DOHH2 (cell line): ENCODE data around the gene SARS1.

ENCODE experiments used
- H3F3A ChIP-seq: fragments of 200-600 bp; sonication (generic), shearing (Covaris generic); 2 replicates; pipeline ENCODE4 v1.6.0; 2016; ENCODE audit warnings: antibody characterized with exemption, mild to moderate bottlenecking; ENCODE audit not compliant: control insufficient read depth, insufficient read depth
- H3K27ac ChIP-seq: fragments of 200-600 bp; sonication (generic); 2 replicates; pipeline ENCODE4 v1.5.1; 2014; ENCODE audit warnings: low read depth, mild to moderate bottlenecking, low read length, moderate library complexity
- H3K27me3 ChIP-seq: fragments of 200-600 bp; sonication (generic); 2 replicates; pipeline ENCODE4 v1.6.1; 2014; ENCODE audit warnings: mild to moderate bottlenecking, low read length, mixed read lengths; ENCODE audit not compliant: control insufficient read depth
- H3K36me3 ChIP-seq: fragments of 200-600 bp; sonication (generic); 2 replicates; pipeline ENCODE4 v1.6.1; 2014; ENCODE audit warnings: mild to moderate bottlenecking, low read length, moderate library complexity, mixed read lengths; ENCODE audit not compliant: control insufficient read depth
- H3K4me1 ChIP-seq: fragments of 200-600 bp; sonication (generic); 2 replicates; pipeline ENCODE4 v1.6.1; 2014; ENCODE audit warnings: mild to moderate bottlenecking, low read length, mixed read lengths; ENCODE audit not compliant: control insufficient read depth
- H3K4me2 ChIP-seq: fragments of 200-600 bp; sonication (generic); 2 replicates; pipeline ENCODE4 v1.6.0; 2014; ENCODE audit warnings: mild to moderate bottlenecking, low read length, moderate library complexity
- H3K4me3 ChIP-seq: fragments of 200-600 bp; sonication (generic); 2 replicates; pipeline ENCODE4 v1.5.1; 2014; ENCODE audit warnings: mild to moderate bottlenecking, low read length, mixed read lengths
- H3K79me2 ChIP-seq: fragments of 200-600 bp; sonication (generic); 2 replicates; pipeline ENCODE4 v1.6.1; 2014; ENCODE audit warnings: mild to moderate bottlenecking, low read length, mixed read lengths; ENCODE audit not compliant: control insufficient read depth
- H3K9me2 ChIP-seq: fragments of 200-600 bp; sonication (generic); replicated peaks from 2 replicates; pipeline ENCODE4 v1.6.1; 2014; ENCODE audit warnings: mild to moderate bottlenecking, low read length, mixed read lengths; ENCODE audit not compliant: control insufficient read depth
- H3K9me3 ChIP-seq: fragments of 200-600 bp; sonication (generic); 2 replicates; pipeline ENCODE4 v1.6.1; 2014; ENCODE audit warnings: antibody characterized with exemption, low read length, mixed read lengths; ENCODE audit not compliant: control insufficient read depth, insufficient read depth
- H4K20me1 ChIP-seq: fragments of 200-600 bp; sonication (generic); 2 replicates; pipeline ENCODE4 v1.6.0; 2014; ENCODE audit warnings: low read depth, mild to moderate bottlenecking, antibody characterized with exemption, low read length, moderate library complexity; ENCODE audit not compliant: control insufficient read depth, insufficient read depth
- CTCF ChIP-seq: fragments of 200-600 bp; sonication (generic); IDR thresholded peaks from one replicate; pipeline ENCODE4 v1.5.1; 2014; ENCODE audit warnings: antibody characterized with exemption, mild to moderate bottlenecking, low read depth, low read length; ENCODE audit not compliant: poor library complexity, severe bottlenecking
- EZH2phosphoT487 ChIP-seq: fragments of 200-600 bp; sonication (generic); IDR thresholded peaks from 2 replicates; pipeline ENCODE4 v1.6.1; 2017; ENCODE audit warnings: borderline replicate concordance, mild to moderate bottlenecking, antibody characterized with exemption, low read length, moderate library complexity, mixed read lengths

Gene SARS1

GRCh38 chr1:109262231-109263055 lies 48.7 kb downstream of the SARS1 start:
- no peaks in the 10 kb centered on the region for H3K4me1 ChIP-seq
- no peaks in the 10 kb centered on the region for H3K9me3 ChIP-seq
- H3K79me2 ChIP-seq = no peaks in the 10 kb centered on the region
- no peaks in the 10 kb centered on the region for H3K9me2 ChIP-seq
- H4K20me1 ChIP-seq = no peaks in the 10 kb centered on the region
- no peak overlapping the region for H3K4me2 ChIP-seq
- TF ChIP-seq EZH2phosphoT487 (no peak), CTCF (no peak)
- H3K36me3 ChIP-seq = no peaks in the 10 kb centered on the region
- no peaks in the 10 kb centered on the region for H3F3A ChIP-seq
- no peak overlapping the region for H3K27ac ChIP-seq
- no peaks in the 10 kb centered on the region for H3K27me3 ChIP-seq
- H3K4me3 ChIP-seq = no peak overlapping the region

GRCh38 chr1:109263234-109263596 lies 49.5 kb downstream of the SARS1 start:
- Histone ChIP-seq H3K4me1 (no peaks in the 10 kb centered on the region), H3F3A (no peaks in the 10 kb centered on the region), H3K27me3 (no peaks in the 10 kb centered on the region), H3K27ac (no peak overlapping the region), H3K4me2 (no peak overlapping the region), H3K36me3 (no peaks in the 10 kb centered on the region), H3K9me2 (no peaks in the 10 kb centered on the region), H3K79me2 (no peaks in the 10 kb centered on the region), H3K9me3 (no peaks in the 10 kb centered on the region), H4K20me1 (no peaks in the 10 kb centered on the region), H3K4me3 (no peak overlapping the region)
- TF ChIP-seq EZH2phosphoT487 = no peak
- no peak for TF ChIP-seq CTCF

GRCh38 chr1:109263597-109264378 lies 50.1 kb downstream of the SARS1 start:
- Histone ChIP-seq H3K9me2 (no peaks in the 10 kb centered on the region), H3K79me2 (no peaks in the 10 kb centered on the region), H3F3A (no peaks in the 10 kb centered on the region), H3K36me3 (no peaks in the 10 kb centered on the region), H3K4me2 (no peak overlapping the region), H3K4me3 (no peak overlapping the region), H3K4me1 (no peaks in the 10 kb centered on the region), H3K9me3 (no peaks in the 10 kb centered on the region), H4K20me1 (no peaks in the 10 kb centered on the region), H3K27me3 (no peaks in the 10 kb centered on the region), H3K27ac (no peak overlapping the region)
- TF ChIP-seq EZH2phosphoT487 (no peak), CTCF (peak; percentile 99)
